Activated CD4-positive, alpha-beta T cell treated with anti-CD3 and anti-CD28 coated beads for 1 hour (primary cell): ENCODE data around the gene CYP4B1.
"Not testable (repeated sequence)": the region's sequence is repeated elsewhere in the genome, so short reads cannot be mapped to it uniquely, and the experiment has no call there.

Source experiments
- DNase-seq: peaks from one replicate; pipeline ENCODE4 v3.0.0-alpha.2; 2020

CYP4B1 gene

GRCh38 chr1:46816930-46817329, 18.1 kb downstream of the CYP4B1 start:
- DNase-seq, result no peak

GRCh38 chr1:46817814-46818213, 19.0 kb downstream of the CYP4B1 start:
- no peak for DNase-seq

- DNase-seq, result no peak
Measured at GRCh38 chr1:46818591-46818990, 19.7 kb downstream of the CYP4B1 start.

GRCh38 chr1:46819335-46819734, 20.5 kb downstream of the CYP4B1 start:
- no peak for DNase-seq

- DNase-seq, result no peak
Measured at GRCh38 chr1:46820076-46820475, 21.2 kb downstream of the CYP4B1 start.

- DNase-seq, result no peak
Measured at GRCh38 chr1:46820560-46821060, 21.8 kb downstream of the CYP4B1 start.

GRCh38 chr1:46822248-46822826, 23.5 kb downstream of the CYP4B1 start:
- DNase-seq, result no peak

- DNase-seq, result no peak
Measured at GRCh38 chr1:46823151-46823550, 24.3 kb downstream of the CYP4B1 start.

- not testable (repeated sequence) for DNase-seq
Measured at GRCh38 chr1:46826892-46827291, 28.0 kb downstream of the CYP4B1 start.

GRCh38 chr1:46830665-46831322, 31.9 kb downstream of the CYP4B1 start:
- DNase-seq, result no peak

- DNase-seq, result not testable (repeated sequence)
Measured at GRCh38 chr1:46835469-46835868, 36.6 kb downstream of the CYP4B1 start.

- not testable (repeated sequence) for DNase-seq
Measured at GRCh38 chr1:46846386-46846785, 47.5 kb downstream of the CYP4B1 start.

- not testable (repeated sequence) for DNase-seq
Measured at GRCh38 chr1:46857660-46858065, 58.8 kb downstream of the CYP4B1 start.

- no peak for DNase-seq
Measured at GRCh38 chr1:46862348-46862747, 63.5 kb downstream of the CYP4B1 start.
